NCI-H1048 (cell line): ENCODE results near the gene DPEP3.

Experiments used
- DNase-seq: peaks from one replicate; lab custom pipeline; 2025; lab: John Stamatoyannopoulos, UW

The DPEP3 gene

DNA sequence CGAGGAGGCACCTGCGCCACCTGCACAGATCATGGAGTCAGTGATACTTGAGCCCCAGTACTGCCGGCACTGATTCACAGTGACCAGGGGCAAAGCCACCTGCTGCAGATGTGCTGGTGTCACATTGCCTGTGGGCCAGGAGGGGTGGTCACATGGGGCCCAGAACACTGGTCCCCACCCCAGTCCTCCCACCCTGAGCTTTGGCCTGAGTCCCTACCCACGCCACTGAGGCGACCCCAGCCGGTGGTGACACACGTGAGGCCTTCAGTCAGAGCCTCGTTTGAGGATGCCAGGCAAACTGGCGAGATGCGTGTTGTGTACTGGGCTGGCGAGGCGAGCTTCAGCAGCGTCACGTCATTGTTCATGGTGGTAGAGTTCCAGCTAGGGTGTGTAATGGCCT is 50.1 kb downstream of the DPEP3 start:
- no peak for DNase-seq

DNA sequence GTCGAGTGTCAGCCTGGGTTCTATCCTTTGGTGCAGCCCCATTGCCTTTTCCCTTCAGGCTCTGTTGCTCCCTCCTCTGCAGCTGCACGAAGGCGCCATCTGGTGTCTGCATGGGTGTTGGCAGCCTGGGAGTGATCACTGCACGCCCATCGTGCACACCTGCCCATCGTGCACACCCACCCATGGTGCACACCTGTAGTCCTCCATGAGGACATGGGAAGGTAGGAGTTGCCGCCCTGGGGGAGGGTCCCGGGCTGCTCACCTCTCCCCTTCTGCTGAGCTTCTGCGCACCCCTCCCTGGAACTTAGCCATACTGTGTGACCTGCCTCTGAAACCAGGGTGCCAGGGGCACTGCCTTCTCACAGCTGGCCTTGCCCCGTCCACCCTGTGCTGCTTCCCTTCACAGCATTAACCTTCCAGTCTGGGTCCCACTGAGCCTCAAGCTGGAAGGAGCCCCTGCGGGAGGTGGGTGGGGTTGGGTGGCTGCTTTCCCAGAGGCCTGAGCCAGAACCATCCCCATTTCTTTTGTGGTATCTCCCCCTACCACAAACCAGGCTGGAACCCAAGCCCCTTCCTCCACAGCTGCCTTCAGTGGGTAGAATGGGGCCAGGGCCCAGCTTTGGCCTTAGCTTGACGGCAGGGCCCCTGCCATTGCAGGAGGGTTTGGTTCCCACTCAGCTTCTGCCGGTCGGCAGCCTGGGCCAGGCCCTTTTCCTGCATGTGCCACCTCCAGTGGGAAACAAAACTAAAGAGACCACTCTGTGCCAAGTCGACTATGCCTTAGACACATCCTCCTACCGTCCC is 51.5 kb downstream of the DPEP3 start:
- no peak for DNase-seq

DNA sequence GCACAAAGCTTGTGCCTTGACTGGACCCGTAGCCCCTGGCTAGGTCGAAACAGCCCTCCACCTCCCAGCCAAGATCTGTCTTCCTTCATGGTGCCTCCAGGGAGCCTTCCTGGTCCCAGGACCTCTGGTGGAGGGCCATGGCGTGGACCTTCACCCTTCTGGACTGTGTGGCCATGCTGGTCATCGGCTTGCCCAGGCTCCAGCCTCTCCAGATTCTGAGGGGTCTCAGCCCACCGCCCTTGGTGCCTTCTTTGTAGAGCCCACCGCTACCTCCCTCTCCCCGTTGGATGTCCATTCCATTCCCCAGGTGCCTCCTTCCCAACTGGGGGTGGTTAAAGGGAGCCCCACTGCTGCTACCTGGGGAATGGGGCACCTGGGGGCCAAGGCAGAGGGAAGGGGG is 52.2 kb downstream of the DPEP3 start:
- no peak for DNase-seq

DNA sequence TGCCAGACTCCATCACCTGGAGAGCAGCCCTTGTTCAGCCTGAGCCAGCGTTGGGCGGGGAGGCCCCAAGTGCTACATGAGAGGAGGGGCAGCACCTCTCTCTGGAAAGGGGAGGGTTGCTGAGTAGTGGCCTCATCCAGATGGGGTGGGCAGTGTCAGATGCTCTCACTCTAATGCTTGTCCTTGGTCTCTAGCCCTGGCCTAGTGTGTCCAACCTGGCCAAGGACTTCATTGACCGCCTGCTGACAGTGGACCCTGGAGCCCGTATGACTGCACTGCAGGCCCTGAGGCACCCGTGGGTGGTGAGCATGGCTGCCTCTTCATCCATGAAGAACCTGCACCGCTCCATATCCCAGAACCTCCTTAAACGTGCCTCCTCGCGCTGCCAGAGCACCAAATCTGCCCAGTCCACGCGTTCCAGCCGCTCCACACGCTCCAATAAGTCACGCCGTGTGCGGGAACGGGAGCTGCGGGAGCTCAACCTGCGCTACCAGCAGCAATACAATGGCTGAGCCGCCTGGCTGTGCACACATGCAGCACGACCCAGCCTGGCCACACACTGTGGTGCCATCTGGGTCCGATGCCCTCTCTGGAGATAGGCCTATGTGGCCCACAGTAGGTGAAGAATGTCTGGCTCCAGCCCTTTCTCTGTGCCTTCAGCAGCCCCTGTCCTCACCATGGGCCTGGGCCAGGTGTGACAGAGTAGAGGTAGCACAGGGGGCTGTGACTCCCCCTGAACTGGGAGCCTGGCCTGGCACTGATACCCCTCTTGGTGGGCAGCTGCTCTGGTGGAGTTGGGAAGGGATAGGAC is 53.0 kb downstream of the DPEP3 start:
- no peak for DNase-seq

DNA sequence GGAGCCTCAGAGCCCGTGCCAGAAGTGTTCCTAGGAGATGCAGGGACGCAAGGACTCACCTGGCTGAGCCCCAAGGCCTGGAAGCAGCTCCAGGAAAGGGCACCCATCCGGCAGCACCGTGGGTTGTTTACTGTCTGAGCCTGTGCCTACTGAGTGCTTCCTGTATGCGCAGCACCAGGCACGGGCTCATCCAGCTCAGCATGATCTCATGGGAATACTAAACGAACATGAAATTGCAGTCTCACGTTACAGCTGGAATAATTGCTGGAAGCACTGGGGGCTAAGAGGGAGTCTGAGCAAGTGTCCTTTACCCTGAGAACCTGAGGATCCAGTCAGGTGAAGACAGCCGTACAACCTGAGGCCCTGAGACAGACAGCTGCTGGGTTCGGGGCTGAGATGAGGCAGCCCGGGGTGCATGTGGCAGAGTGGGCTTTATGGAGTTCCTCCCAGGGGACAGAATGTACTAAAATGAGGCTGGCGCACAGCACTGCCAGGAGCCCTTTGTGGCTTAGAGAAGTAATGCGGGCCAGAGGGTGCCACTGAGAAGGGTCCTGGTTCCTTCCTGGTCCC is 54.0 kb downstream of the DPEP3 start:
- DNase-seq: no peak
